Psoas muscle (tissue), 8 donors: ENCODE data around the gene COL4A1. TPM values are rescaled to one million over a fixed set of nuclear protein-coding genes. Genes with fewer than 3 reads are reported as not detected.

ENCODE experiments used
- ATAC-seq, 4 donors: fragments of 200-7000 bp; cut with Tn5 transposase; one replicate each; pipeline ENCODE4 v1.9.1; 2020; ENCODE audit warnings: moderate library complexity in 3 of 4, mild to moderate bottlenecking in 2 of 4
- DNase-seq, 2 donors: peaks; one replicate each; pipeline ENCODE4 v3.0.0-alpha.2; 2020
- H3K27ac ChIP-seq: fragments of 200-600 bp; one replicate; pipeline ENCODE4 v1.8.0; 2022
- H3K27me3 ChIP-seq, 3 donors: fragments of 200-600 bp in 1 of 3; one replicate each; pipeline versions ENCODE4 v1.6.1 to v1.8.0; 2013 to 2022; ENCODE audit warnings: low read length in 2 of 3, mild to moderate bottlenecking in 2 of 3, moderate library complexity in 1 of 3; ENCODE audit not compliant: insufficient read depth in 3 of 3
- H3K36me3 ChIP-seq, 2 donors: fragments of 200-600 bp in 1 of 2; one replicate each; pipeline versions ENCODE4 v1.6.1 to v1.8.0; 2013 to 2022; ENCODE audit warnings: low read depth in 1 of 2, mild to moderate bottlenecking in 1 of 2, moderate library complexity in 1 of 2; ENCODE audit not compliant: insufficient read depth in 1 of 2
- H3K4me1 ChIP-seq: fragments of 200-600 bp; one replicate; pipeline ENCODE4 v1.8.0; 2022
- H3K4me3 ChIP-seq: fragments of 200-600 bp; one replicate; pipeline ENCODE4 v1.8.0; 2022; ENCODE audit warnings: mild to moderate bottlenecking
- H3K9me3 ChIP-seq: fragments of 200-600 bp; one replicate; pipeline ENCODE4 v1.8.0; 2022
- WGBS, 3 donors: extraction: QIAGEN DNeasy Blood & Tissue Kit; methylation state at CpG; one replicate each; pipeline versions ENCODE4 v1.1.6 to v1.1.7; 2013; 5-methylcytosine and 5-hydroxymethylcytosine counted together
- intact Hi-C, 2 donors: fragments of 100-400 bp; cut with DNase I; formaldehyde crosslinking; loops; one replicate each; pipeline versions ENCODE4 v1.11.0 to v1.14.2; 2022
- polyA plus RNA-seq, 3 donors: library from polyadenylated mRNA; stranded (reverse); fragments of 200-250 nt; gene quantifications; one replicate each; pipeline ENCODE4 v1.2.3, GENCODE V29; 2013
- total RNA-seq, 4 donors: library from RNA; stranded (reverse); fragmentation: NEBNext Ultra II Directional in 2 of 4; extraction: Animal tissue kit (Norgen Biotek cat#: 25700) in 2 of 4; gene quantifications; one replicate each; pipeline versions ENCODE4 v1.2.1 to v1.2.4, GENCODE V29; 2021 to 2023
- TF ChIP-seq, protein P1 (sequence below): fragments of 200-600 bp; IDR thresholded peaks from one replicate; pipeline ENCODE4 v1.8.0; 2022; ENCODE audit warnings: antibody characterized with exemption
- donor health status: healthy with polysubstance abuse.
- donor health status: DM: no; HTN: no; CAD: no; lungs with moderate emphysema.
- donor health status: Bipolar disorder and iron deficiency.
- donor health status: healthy.
- donor health status: DM: yes; HTN: yes; CAD: no.
- donor health status: DM: no; HTN: no; CAD: no.
- donor health status: DM: no; HTN: no; CAD: no.
- donor health status: DM: yes; HTN: yes; CAD: no.

Gene COL4A1
- total and polyA plus RNA-seq, 7 donors, result 39.0 to 127 (median 97.0) TPM

DNA sequence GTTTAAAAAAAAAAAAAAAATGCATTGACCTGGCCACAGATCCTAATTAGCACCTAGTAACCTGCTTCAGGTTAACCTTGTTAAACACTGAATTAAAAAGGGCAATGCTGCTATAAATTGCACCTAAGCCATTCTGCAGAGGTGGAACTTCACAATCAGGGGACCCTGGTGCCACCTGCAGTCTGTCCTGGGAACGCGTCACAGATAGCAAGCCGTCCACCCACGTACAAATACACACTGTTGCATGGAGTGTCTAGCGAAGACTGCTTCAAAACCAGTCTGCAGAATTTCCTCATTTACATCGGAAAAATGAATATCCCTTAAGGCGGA, 169.3 kb downstream of the COL4A1 start:
- TF ChIP-seq, protein P1, sequence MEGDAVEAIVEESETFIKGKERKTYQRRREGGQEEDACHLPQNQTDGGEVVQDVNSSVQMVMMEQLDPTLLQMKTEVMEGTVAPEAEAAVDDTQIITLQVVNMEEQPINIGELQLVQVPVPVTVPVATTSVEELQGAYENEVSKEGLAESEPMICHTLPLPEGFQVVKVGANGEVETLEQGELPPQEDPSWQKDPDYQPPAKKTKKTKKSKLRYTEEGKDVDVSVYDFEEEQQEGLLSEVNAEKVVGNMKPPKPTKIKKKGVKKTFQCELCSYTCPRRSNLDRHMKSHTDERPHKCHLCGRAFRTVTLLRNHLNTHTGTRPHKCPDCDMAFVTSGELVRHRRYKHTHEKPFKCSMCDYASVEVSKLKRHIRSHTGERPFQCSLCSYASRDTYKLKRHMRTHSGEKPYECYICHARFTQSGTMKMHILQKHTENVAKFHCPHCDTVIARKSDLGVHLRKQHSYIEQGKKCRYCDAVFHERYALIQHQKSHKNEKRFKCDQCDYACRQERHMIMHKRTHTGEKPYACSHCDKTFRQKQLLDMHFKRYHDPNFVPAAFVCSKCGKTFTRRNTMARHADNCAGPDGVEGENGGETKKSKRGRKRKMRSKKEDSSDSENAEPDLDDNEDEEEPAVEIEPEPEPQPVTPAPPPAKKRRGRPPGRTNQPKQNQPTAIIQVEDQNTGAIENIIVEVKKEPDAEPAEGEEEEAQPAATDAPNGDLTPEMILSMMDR, result peak; percentile 27
- no peaks in the 10 kb centered on the region for H3K27me3 ChIP-seq
- peak overlapping the region; percentile 79 for H3K27ac ChIP-seq
- DNase-seq (peak in 1 of 2 donors; percentile 47), ATAC-seq (peak; percentile 60 to 72 (median 67))
- H3K4me3 ChIP-seq, result peak overlapping the region; percentile 64
- H3K36me3 ChIP-seq, result no peaks in the 10 kb centered on the region
- no peaks in the 10 kb centered on the region for H3K9me3 ChIP-seq
- 1% methylated on average over 7 of the region's 7 CpGs for WGBS, 3 donors
- H3K4me1 ChIP-seq, result peaks cover 16% of the 10 kb centered on the region
- intact Hi-C loops, result no loop called here

DNA sequence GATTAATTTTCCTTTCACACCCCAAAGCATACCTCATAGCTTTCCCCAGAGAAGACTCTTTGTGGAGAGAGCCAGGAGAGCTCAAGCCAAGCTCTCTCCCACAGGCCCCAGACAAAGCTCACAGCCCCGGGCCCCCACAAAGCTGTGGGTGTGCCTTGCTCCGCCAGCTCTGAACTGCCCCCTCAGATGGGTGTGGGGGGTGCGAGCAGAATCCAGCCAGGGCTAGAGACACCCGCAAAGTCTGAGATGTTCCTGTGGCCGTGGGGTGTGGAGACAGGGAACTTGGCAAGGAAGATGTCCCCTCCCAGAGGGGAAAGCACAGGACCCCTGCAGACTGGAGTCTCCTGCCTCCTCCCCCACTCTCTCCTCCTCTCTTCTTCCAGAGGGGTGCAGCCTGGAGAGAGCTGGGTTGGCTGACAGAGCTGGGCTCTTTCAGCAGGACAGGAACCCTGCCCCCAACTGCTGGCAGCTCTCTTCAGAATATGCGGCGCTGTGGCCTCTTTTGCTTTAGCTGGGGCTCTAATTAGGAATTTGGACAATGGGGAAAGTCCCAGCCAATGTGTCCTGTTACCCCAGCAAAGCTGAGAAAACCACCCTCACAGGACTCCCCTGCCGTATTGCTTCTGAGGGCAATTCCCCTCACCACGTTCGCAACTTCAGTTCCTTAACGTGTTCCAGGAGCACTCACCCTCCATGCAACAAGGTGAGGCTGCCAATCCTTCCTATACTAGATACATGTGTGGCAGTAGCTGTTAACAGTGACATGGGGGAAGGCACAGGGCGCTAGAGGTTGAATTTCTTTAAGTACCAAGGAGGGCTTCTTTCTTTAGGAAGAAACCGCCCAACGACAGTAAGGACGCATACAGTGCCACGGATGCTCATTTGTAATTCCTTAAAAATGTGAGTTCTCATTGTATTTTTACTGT, 170.0 kb downstream of the COL4A1 start:
- H3K4me3 ChIP-seq, result peak overlapping the region; percentile 64
- no peaks in the 10 kb centered on the region for H3K9me3 ChIP-seq
- H3K36me3 ChIP-seq, result no peaks in the 10 kb centered on the region
- intact Hi-C loops, result no loop called here
- H3K27me3 ChIP-seq, result no peaks in the 10 kb centered on the region
- whole genome bisulfite sequencing, 3 donors, result 43 to 50% (median 47%) methylated on average over 16 of the region's 16 CpGs
- peak in 3 of 4 donors; percentile 19 to 28 (median 27) for ATAC-seq
- TF ChIP-seq, protein P1, result no peak
- H3K4me1 ChIP-seq, result peaks cover 16% of the 10 kb centered on the region
- peak overlapping the region; percentile 79 for H3K27ac ChIP-seq
- DNase-seq, result no peak

DNA sequence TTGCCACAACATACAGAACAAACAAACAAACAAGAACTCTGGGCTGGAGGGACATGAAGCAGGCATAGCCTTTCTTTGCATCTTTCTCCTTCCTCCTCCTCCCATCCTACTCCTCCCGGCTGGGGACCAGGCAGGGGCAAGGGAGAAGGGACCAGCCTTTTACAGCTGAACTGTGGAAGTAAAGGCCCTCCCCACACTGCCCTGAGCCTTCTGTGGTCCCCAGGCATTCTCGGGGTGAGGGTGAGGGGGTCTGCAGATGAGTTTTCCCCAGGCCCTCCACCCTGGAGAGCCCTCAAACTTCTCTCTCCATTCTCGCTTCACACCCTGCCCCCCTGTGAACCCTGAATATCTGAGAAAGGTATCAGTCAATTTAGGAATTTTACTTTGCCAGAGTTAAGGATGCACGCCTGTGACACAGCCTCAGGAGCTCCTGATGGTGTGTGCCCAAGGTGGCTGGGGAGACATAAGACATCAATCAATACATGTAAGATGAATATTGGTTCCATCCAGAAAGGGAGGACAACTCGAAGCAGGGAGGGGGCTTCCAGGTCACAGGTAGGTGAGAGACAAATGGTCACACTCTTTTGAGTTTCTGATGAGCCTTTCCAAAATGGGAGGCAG, 170.9 kb downstream of the COL4A1 start:
- H3K9me3 ChIP-seq, result no peaks in the 10 kb centered on the region
- H3K4me3 ChIP-seq, result no peak overlapping the region
- H3K4me1 ChIP-seq, result peaks cover 16% of the 10 kb centered on the region
- no peaks in the 10 kb centered on the region for H3K27me3 ChIP-seq
- H3K36me3 ChIP-seq, result no peaks in the 10 kb centered on the region
- ATAC-seq (no peak), DNase-seq (no peak)
- TF ChIP-seq, protein P1, result no peak
- intact Hi-C loops, result no loop called here
- H3K27ac ChIP-seq, result peak overlapping the region; percentile 79
- WGBS, 3 donors, result 73 to 86% (median 76%) methylated on average over 5 of the region's 5 CpGs

DNA sequence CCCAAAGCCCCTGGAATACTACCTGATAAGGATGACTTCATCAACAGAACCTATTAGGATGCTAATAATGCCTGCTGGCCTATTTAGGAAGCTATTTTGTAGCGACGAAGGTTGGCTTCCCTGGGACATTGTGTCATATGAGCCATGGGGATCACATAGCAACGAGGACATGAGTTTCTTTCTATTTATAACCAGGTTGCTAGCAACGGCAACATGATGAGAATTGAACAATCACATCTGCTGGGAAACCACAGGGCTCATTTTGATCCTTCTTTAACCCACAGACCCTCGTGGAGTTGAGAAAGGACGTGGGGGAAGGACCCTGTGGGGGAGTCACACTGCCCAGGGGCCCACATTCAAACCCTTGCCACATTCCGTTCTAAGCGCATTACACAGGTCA, 172.2 kb downstream of the COL4A1 start:
- no peak overlapping the region for H3K4me3 ChIP-seq
- TF ChIP-seq, protein P1, result no peak
- DNase-seq (no peak), ATAC-seq (peak; percentile 56 to 76 (median 70))
- WGBS, 3 donors, result 23 to 25% (median 24%) methylated on average over 8 of the region's 8 CpGs
- peaks cover 16% of the 10 kb centered on the region for H3K4me1 ChIP-seq
- intact Hi-C loops, result no loop called here
- H3K27ac ChIP-seq, result peak overlapping the region; percentile 79
- peaks cover 0 to under 1% (median 0%) of the 10 kb centered on the region in 3 donors for H3K27me3 ChIP-seq
- no peaks in the 10 kb centered on the region for H3K9me3 ChIP-seq
- H3K36me3 ChIP-seq, result no peaks in the 10 kb centered on the region
